AG09319 (cell line): Measurements from ENCODE around the gene DNAJC5.
"Not testable (repeated sequence)": the region's sequence is repeated elsewhere in the genome, so short reads cannot be mapped to it uniquely, and the experiment has no call there.

Experiments
- DNase-seq: peaks from one replicate; pipeline ENCODE4 v3.0.0-alpha.2; 2010; ENCODE audit warnings: low read depth; ENCODE audit errors: extremely low read depth
- CTCF ChIP-seq: IDR thresholded peaks from 2 replicates; pipeline ENCODE4 v1.5.1; 2011; ENCODE audit warnings: low read depth, mild to moderate bottlenecking, inconsistent platforms, low read length, moderate library complexity

Gene DNAJC5

GRCh38 chr20:63972312-63973159 lies 77.6 kb downstream of the DNAJC5 start:
- no peak for DNase-seq
- TF ChIP-seq CTCF, result no peak

- no peak for DNase-seq
- TF ChIP-seq CTCF, result no peak
These were observed 78.2 kb downstream of the DNAJC5 start for GRCh38 chr20:63973160-63973479.

GRCh38 chr20:63973636-63974401 lies 78.9 kb downstream of the DNAJC5 start:
- DNase-seq, result no peak
- peak; percentile 98 for TF ChIP-seq CTCF

GRCh38 chr20:63974402-63975200 lies 79.7 kb downstream of the DNAJC5 start:
- no peak for TF ChIP-seq CTCF
- no peak for DNase-seq

GRCh38 chr20:63976511-63976910 lies 81.6 kb downstream of the DNAJC5 start:
- DNase-seq, result not testable (repeated sequence)

GRCh38 chr20:63976980-63977738 lies 82.2 kb downstream of the DNAJC5 start:
- TF ChIP-seq CTCF, result no peak
- no peak for DNase-seq

- DNase-seq, result no peak
- TF ChIP-seq CTCF, result no peak
These were observed 82.9 kb downstream of the DNAJC5 start for GRCh38 chr20:63977739-63978276.
